Keratinocyte (primary cell): ENCODE results near the gene TMPRSS4. TPM values are rescaled to one million over a fixed set of nuclear protein-coding genes. Genes with fewer than 3 reads are reported as not detected.
A peak's percentile ranks its signal among the peaks of the same experiment; 100 is the strongest.
"Not testable (repeated sequence)": the region's sequence is repeated elsewhere in the genome, so short reads cannot be mapped to it uniquely, and the experiment has no call there.

Experiments used
- DNase-seq: peaks from one replicate; pipeline ENCODE4 v3.0.0-alpha.2; 2011; ENCODE audit warnings: low read depth, missing footprints, low spot score
- FAIRE-seq: peaks from 2 replicates; lab custom pipeline; 2011; peaks lifted over from hg19 to GRCh38; lab: Jason Lieb, UNC
- H2AFZ ChIP-seq: 2 replicates; pipeline ENCODE4 v1.6.0; 2012; ENCODE audit warnings: low read length, control low read depth, inconsistent platforms; ENCODE audit not compliant: control insufficient read depth
- H3K27ac ChIP-seq: 2 replicates; pipeline ENCODE4 v1.5.1; 2011; ENCODE audit warnings: low read length; ENCODE audit not compliant: control insufficient read depth, insufficient read depth
- H3K27me3 ChIP-seq: 3 replicates; pipeline ENCODE4 v1.6.0; 2011; ENCODE audit warnings: low read length; ENCODE audit not compliant: control insufficient read depth, insufficient read depth; ENCODE audit errors: extremely low read depth
- H3K36me3 ChIP-seq, 2 experiments: 2 replicates in 1 of 2; 3 replicates in 1 of 2; pipeline ENCODE4 v1.5.1; 2011; ENCODE audit warnings: low read length in 2 of 2, mild to moderate bottlenecking in 1 of 2; ENCODE audit not compliant: control insufficient read depth in 2 of 2, insufficient read depth in 2 of 2; ENCODE audit errors: extremely low read depth in 1 of 2
- H3K4me1 ChIP-seq: 3 replicates; pipeline ENCODE4 v1.5.1; 2011; ENCODE audit warnings: low read length; ENCODE audit not compliant: control insufficient read depth, insufficient read depth; ENCODE audit errors: extremely low read depth
- H3K4me2 ChIP-seq: 3 replicates; pipeline ENCODE4 v1.6.0; 2011; ENCODE audit warnings: low read depth, low read length; ENCODE audit not compliant: control insufficient read depth, insufficient read depth; ENCODE audit errors: extremely low read depth
- H3K4me3 ChIP-seq, 3 experiments: fragments of 200-600 bp in 1 of 3; sonication (generic) in 1 of 3; 2 replicates in 2 of 3; 3 replicates in 1 of 3; pipeline ENCODE4 v1.5.1; 2011 to 2016; ENCODE audit warnings: low read length in 3 of 3, mild to moderate bottlenecking in 3 of 3, control low read depth in 2 of 3, inconsistent platforms in 1 of 3, low read depth in 1 of 3, mixed read lengths in 1 of 3, mixed run types in 1 of 3, moderate library complexity in 1 of 3; ENCODE audit not compliant: control insufficient read depth in 2 of 3, insufficient read depth in 2 of 3; ENCODE audit errors: extremely low read depth in 1 of 3
- H3K79me2 ChIP-seq: 2 replicates; pipeline ENCODE4 v1.6.0; 2012; ENCODE audit warnings: low read length; ENCODE audit not compliant: control insufficient read depth, insufficient read depth
- H3K9ac ChIP-seq: 3 replicates; pipeline ENCODE4 v1.6.0; 2011; ENCODE audit warnings: low read length; ENCODE audit not compliant: control insufficient read depth, insufficient read depth; ENCODE audit errors: extremely low read depth
- H3K9me1 ChIP-seq: 3 replicates; pipeline ENCODE4 v1.6.0; 2011; ENCODE audit warnings: low read length; ENCODE audit not compliant: control insufficient read depth, insufficient read depth; ENCODE audit errors: extremely low read depth
- H3K9me3 ChIP-seq: 2 replicates; pipeline ENCODE4 v1.5.1; 2012; ENCODE audit warnings: low read depth, low read length; ENCODE audit not compliant: control insufficient read depth
- H4K20me1 ChIP-seq: 3 replicates; pipeline ENCODE4 v1.6.0; 2011; ENCODE audit warnings: low read length; ENCODE audit not compliant: control insufficient read depth, insufficient read depth; ENCODE audit errors: extremely low read depth
- EZH2 ChIP-seq: IDR thresholded peaks from one replicate; pipeline ENCODE4 v1.6.1; 2012; ENCODE audit warnings: inconsistent platforms, mild to moderate bottlenecking, low read length, moderate library complexity
- dilution Hi-C: fragments of 300-500 bp; cut with MboI; formaldehyde crosslinking; loops from one replicate; pipeline ENCODE4 v1.7.0; 2020; ENCODE audit warnings: low sequenced_read_pairs; ENCODE audit not compliant: extremely low pct_ligation_motif_present
- polyA plus RNA-seq, 5 experiments: library from polyadenylated mRNA; depleted of rRNA in 3 of 5; stranded (reverse) in 3 of 5; stranded (forward) in 1 of 5; unstranded in 1 of 5; fragments of >200 nt; gene quantifications; 1 replicate in 1 of 5; 2 replicates in 3 of 5; 3 replicates in 1 of 5; pipeline versions ENCODE4 v1.2.1 to v1.2.3, GENCODE V29; 2011 to 2012; ENCODE audit warnings: missing spikeins in 2 of 5, low read depth in 1 of 5, low replicate concordance in 1 of 5
- TF ChIP-seq, protein P1 (sequence below), 3 experiments: IDR thresholded peaks in 1 of 3; conservative IDR thresholded peaks in 1 of 3; optimal IDR thresholded peaks in 1 of 3; 2 replicates in 2 of 3; 3 replicates in 1 of 3; pipeline versions ENCODE3 to v1.5.1; 2011; ENCODE audit warnings: low read length in 3 of 3, mild to moderate bottlenecking in 3 of 3, moderate library complexity in 2 of 3, control low read depth in 1 of 3, inconsistent platforms in 1 of 3; ENCODE audit not compliant: insufficient read depth in 2 of 3; ENCODE audit errors: extremely low read depth in 1 of 3

Gene TMPRSS4
- polyA plus RNA-seq, 1 donor (not counting 4 experiments of a cell fraction or from before 2014, with no cell fraction given): 1.2 TPM

DNA sequence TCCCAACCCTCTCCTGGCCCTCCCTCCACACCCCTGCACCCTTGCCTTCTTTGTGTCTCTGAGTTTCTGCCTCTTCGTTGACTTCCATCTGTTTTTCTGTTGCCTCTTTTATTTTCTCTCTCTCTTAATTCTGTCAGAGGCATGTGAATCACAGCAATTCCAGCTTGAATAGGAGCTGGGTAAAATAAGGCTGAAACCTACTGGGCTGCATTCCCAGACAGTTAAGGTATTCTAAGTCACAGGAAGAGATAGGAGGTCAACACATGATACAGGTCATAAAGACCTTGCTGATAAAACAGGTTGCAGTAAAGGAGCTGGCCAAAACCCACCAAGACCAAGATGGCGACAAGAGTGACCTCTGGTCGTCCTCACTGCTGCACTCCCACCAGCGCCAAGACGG is 14.2 kb upstream of the TMPRSS4 start:
- H3K9me1 ChIP-seq, H3K4me3 ChIP-seq, H3K9me3 ChIP-seq, FAIRE-seq, H3K27ac ChIP-seq, H3K9ac ChIP-seq, DNase-seq, H3K4me1 ChIP-seq, H3K27me3 ChIP-seq, H3K36me3 ChIP-seq, H3K4me2 ChIP-seq, H4K20me1 ChIP-seq, H2AFZ ChIP-seq, H3K79me2 ChIP-seq, dilution Hi-C loops: not testable (repeated sequence)

- Histone ChIP-seq H3K27me3 (peaks cover 2% of the 10 kb centered on the region), H3K4me2 (no peak overlapping the region), H3K9ac (no peak overlapping the region), H4K20me1 (no peaks in the 10 kb centered on the region), H3K4me1 (peaks cover 2% of the 10 kb centered on the region), H3K36me3 (no peaks in the 10 kb centered on the region), H3K27ac (no peak overlapping the region), H2AFZ (peak overlapping the region; percentile 5), H3K79me2 (no peaks in the 10 kb centered on the region), H3K9me3 (no peaks in the 10 kb centered on the region), H3K9me1 (no peaks in the 10 kb centered on the region), H3K4me3 (no peak overlapping the region)
- dilution Hi-C loops: no loop called here
- FAIRE-seq (no peak), DNase-seq (no peak)
- no peak for TF ChIP-seq EZH2
- TF ChIP-seq, protein P1, sequence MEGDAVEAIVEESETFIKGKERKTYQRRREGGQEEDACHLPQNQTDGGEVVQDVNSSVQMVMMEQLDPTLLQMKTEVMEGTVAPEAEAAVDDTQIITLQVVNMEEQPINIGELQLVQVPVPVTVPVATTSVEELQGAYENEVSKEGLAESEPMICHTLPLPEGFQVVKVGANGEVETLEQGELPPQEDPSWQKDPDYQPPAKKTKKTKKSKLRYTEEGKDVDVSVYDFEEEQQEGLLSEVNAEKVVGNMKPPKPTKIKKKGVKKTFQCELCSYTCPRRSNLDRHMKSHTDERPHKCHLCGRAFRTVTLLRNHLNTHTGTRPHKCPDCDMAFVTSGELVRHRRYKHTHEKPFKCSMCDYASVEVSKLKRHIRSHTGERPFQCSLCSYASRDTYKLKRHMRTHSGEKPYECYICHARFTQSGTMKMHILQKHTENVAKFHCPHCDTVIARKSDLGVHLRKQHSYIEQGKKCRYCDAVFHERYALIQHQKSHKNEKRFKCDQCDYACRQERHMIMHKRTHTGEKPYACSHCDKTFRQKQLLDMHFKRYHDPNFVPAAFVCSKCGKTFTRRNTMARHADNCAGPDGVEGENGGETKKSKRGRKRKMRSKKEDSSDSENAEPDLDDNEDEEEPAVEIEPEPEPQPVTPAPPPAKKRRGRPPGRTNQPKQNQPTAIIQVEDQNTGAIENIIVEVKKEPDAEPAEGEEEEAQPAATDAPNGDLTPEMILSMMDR (optimal IDR thresholded peaks at IDR 0.05 in 1 of 3, IDR thresholded peaks at IDR 0.05 in 1 of 3, conservative IDR thresholded peaks at IDR 0.05 in 1 of 3; ENCODE audit: extremely low read depth in 1 of 3, insufficient read depth in 2 of 3, low read length in 3 of 3): no peak
Observed at GRCh38 chr11:118064956-118065355, 11.9 kb upstream of the TMPRSS4 start.

DNA sequence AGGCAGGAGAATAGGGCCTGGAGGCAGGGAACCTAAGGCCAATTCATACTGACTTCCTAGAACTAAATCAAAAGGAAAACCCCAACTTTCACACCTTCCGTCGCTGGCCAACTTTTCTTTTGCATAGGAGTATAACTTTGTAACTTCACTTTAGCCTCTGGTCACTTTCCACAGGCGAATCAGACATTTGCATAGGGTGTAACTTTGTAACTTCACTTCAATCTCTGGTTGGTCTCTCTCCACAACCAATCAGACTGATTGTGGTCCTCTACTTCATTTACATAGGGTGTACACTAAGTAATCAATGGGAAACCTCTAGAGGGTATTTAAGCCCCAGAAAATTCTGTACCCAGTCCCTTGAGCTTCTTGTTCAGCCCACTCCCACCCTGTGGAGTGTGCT is 11.5 kb upstream of the TMPRSS4 start:
- no peak overlapping the region for H3K4me2 ChIP-seq
- no peaks in the 10 kb centered on the region for H3K79me2 ChIP-seq
- peaks cover 2% of the 10 kb centered on the region for H3K4me1 ChIP-seq
- DNase-seq (no peak), FAIRE-seq (no peak)
- no peak overlapping the region for H3K27ac ChIP-seq
- no peaks in the 10 kb centered on the region for H3K9me1 ChIP-seq
- peaks cover 1% of the 10 kb centered on the region for H3K27me3 ChIP-seq
- H4K20me1 ChIP-seq: no peaks in the 10 kb centered on the region
- H2AFZ ChIP-seq: no peak overlapping the region
- dilution Hi-C loops: no loop called here
- TF ChIP-seq, protein P1 (optimal IDR thresholded peaks at IDR 0.05 in 1 of 3, IDR thresholded peaks at IDR 0.05 in 1 of 3, conservative IDR thresholded peaks at IDR 0.05 in 1 of 3; ENCODE audit: extremely low read depth in 1 of 3, insufficient read depth in 2 of 3, low read length in 3 of 3): no peak
- TF ChIP-seq EZH2: no peak
- no peaks in the 10 kb centered on the region for H3K36me3 ChIP-seq
- no peak overlapping the region for H3K4me3 ChIP-seq
- H3K9me3 ChIP-seq: no peaks in the 10 kb centered on the region
- no peak overlapping the region for H3K9ac ChIP-seq
